ENCODE results near the gene ANKDD1B.

DNA sequence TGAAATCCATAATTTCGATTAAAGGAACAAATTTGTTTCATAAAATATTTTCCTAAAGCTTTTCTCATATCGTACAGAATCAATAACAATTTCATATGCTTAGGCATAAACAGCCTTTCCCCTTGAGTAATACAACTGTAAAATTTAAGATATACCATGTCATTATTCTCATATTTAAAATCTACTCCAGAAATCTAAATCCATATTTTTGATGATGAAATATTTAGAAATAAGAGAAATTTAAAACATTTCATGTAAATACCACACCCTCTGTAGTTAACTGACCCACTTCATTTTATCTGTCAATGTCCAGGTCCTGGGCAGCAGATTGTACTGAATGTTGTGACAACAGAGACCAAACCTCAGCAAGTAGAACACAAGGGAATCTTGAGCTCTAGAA is 100.8 kb downstream of the ANKDD1B start:
- no peak for TF ChIP-seq POLR2A (IDR thresholded peaks at IDR 0.05)
- TF ChIP-seq, protein P1, sequence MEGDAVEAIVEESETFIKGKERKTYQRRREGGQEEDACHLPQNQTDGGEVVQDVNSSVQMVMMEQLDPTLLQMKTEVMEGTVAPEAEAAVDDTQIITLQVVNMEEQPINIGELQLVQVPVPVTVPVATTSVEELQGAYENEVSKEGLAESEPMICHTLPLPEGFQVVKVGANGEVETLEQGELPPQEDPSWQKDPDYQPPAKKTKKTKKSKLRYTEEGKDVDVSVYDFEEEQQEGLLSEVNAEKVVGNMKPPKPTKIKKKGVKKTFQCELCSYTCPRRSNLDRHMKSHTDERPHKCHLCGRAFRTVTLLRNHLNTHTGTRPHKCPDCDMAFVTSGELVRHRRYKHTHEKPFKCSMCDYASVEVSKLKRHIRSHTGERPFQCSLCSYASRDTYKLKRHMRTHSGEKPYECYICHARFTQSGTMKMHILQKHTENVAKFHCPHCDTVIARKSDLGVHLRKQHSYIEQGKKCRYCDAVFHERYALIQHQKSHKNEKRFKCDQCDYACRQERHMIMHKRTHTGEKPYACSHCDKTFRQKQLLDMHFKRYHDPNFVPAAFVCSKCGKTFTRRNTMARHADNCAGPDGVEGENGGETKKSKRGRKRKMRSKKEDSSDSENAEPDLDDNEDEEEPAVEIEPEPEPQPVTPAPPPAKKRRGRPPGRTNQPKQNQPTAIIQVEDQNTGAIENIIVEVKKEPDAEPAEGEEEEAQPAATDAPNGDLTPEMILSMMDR (IDR thresholded peaks at IDR 0.05), result no peak
